Epidermal melanocyte (primary cell): ENCODE results near the gene SUPT4H1.

Source experiments
- DNase-seq: peaks from one replicate; pipeline ENCODE4 v3.0.0; 2011; ENCODE audit warnings: low spot score; ENCODE audit not compliant: insufficient read length

Gene SUPT4H1

GRCh38 chr17:58330997-58331814, 20.8 kb downstream of the SUPT4H1 start:
- no peak for DNase-seq

DNA sequence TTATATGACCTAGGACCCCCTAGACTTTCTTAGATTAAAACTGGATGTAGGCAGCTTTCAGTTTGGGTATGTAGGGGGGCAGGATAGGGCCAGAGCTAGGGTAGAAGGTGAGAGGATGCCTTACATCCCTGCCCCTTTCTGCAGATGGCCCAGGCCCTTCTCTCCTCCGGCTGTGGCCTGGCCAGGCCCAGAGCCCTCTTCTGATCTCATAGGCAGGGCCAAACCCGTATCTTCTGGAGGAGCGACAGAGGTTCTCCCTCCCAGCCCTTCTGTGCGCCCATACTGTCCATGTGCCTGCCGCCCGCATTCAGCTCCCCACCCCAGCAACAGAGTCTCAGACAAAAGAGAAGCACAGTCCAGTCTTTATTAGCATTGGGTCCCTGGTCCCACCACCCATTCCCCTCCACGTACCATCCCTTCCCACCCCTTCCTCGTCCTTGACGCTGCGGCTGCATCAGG, 21.4 kb downstream of the SUPT4H1 start:
- DNase-seq = no peak

DNA sequence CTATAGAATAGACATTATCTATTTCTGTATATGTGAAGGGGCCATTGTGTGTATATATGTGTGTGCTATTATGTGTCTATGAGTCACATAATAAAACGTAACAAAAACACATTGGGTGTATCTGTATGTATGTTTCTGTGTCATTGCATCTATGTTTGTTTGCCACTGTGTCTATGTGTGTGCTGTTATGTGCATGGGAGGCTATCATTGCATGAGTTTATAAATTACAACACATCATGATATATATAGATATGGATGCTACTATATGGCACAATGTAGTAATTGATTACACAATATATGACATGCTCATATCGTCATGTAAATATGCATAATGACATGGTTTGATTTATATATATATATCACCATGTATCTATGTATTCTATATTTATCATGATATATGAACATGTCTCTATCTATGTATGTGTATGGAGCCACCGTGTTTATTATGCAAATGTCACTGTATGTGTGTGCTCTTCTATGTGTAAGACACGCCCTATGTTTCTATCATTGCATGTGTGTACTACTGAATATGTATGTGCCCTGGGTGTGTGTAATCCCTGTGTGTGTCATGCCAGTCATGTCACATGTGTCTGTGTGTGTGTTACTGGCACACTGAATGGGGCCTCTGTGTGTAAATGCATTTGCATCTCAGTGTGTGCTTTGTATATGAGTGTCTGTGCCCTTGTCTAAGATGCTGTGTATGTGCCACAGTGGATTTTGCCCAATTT, 22.0 kb downstream of the SUPT4H1 start:
- no peak for DNase-seq

- no peak for DNase-seq
These were observed 22.8 kb downstream of the SUPT4H1 start for GRCh38 chr17:58329035-58329809.

DNA sequence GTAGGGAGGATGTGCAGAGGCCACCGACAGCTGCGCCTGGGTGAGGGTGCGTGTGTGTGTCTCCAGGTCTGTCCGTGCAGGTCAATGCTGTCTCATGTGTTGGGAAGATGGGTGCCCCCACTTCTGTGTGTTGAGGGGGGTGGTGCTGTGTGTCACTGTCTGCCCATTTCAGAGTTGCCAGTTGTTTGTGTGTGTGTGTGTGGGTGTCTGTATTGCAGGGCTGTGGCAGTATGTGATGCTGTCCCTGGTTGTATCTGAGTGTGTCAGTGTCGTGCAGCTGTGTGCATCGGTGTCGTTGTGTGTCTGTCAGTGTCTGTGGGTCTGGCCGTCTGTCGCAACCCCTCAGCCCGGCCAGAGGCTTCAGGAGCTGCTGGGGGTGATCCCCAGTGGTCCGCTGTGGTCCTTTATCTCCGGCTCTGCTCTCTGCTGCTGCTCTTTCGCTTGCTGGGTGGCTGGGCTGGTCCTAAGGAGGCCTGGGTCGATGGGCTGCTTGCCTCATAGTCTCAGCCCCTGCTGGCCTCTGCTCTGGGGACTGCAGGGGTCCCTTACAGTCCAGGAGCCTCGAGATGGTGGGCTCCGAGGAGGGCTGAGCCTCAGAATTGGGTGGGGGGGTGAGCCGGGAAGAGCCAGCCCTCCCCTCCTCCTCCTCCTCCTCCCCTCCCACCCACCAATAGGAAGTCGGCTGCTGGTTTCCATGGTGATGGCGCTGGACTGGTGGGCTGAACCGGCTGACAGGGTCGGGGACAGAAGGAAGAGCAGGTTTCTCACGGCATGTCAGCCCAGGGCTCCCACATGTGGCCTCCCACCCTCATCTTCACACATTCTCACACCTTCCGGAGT, 23.6 kb downstream of the SUPT4H1 start, which contains the start of gene TSPOAP1:
TSPOAP1 (minus strand) TSS at position 601 of the 840 bp plus-strand sequence. CDS start 875 bp downstream, outside the sequence.
- DNase-seq = no peak

DNA sequence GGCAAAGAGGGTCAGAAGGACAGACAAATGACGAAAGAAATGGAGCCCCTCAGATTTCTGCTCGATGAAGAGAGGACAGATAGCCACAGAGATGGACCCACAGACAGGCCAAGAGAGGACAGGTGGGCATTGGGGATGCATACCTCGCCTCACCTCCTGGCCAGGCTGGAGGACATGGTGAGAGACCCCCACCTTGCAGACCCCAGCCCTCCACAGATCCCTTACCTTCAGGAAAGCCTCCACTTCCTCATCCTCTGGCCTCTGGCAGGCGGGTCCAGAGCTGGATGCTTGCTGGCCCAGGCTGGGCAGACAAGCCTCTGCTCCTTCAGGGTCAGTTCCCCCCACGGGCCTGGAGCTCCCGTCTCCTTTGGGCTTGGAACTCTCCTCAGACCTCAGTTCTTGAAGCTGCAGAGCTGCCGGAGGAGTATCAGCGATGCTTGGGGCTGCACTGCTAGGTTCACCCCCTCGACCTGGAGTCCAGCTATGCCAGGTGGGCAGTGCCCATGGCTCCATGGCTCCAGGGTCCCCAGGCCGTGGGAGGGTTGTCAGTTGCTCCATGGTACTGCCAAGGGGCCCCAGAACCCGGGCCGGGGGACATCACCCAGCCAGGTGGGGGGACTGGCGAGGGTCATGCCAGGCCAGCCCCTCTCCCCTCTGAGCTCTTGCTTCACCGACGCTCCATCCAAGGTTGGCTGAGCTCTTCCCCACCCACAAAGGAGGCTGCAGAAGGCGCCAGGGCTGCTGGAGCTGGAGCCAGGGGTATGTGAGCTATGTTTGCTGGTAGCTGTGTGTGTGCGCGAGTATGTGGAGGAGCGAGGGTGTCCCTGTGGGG, 24.4 kb downstream of the SUPT4H1 start:
- no peak for DNase-seq

DNA sequence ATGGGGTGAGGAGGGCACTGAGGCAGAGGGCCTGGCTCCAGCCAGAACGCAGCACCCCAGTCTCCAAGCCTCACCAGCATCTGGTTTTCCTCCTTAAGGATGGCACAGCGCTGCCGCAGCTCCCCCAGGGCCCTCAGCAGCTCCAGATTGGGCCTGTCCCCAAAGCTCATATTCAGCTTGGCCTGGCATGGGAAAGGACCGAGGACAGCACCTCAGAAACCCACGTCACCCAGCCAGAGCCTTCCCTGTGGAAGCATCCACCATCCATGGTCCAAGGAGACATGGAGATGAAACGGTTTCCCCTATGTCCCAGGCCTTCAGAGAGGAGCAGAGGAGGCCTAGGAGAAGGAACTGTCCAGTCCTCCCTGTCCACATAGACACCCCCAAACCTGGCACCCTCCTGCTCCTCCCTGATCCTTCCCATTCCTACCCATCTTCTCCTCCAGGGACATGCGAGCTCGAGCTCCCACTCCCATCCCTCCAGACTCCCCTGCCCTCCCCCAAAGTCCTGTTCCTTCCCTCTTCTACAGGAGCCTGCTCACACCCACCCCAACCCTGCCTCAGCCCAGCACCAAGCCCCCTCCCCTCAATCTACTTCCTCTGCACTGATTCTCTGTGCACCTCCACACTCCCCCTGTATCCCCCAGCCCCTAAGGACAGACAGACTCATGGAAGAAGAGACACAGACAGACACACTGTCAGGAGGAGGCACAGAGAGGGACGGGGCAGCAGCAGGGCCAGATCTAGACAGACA, 25.2 kb downstream of the SUPT4H1 start:
- DNase-seq = no peak

GRCh38 chr17:58325976-58326468, 26.0 kb downstream of the SUPT4H1 start:
- no peak for DNase-seq

DNA sequence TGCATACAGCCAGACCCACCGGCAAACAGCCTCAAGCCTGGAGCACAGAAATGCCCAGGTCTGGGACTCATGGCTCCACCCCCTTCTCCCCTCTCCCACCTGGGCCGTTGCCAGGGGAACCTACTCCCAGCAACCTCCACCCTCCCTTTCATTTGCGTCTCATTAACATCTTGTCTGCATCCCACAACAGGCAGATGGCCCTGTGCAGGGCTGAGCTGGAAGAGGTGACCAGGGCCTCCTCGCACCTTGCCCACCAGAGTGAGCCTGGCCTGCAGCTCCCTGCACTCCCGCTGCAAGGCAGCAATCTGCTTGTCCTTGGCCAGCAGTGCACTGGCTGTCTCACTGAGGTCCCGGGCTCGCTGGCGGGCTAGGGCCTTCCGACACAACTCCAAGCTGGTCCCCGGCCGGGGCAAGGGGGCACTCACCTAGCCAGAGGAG, 26.7 kb downstream of the SUPT4H1 start:
- DNase-seq = no peak

DNA sequence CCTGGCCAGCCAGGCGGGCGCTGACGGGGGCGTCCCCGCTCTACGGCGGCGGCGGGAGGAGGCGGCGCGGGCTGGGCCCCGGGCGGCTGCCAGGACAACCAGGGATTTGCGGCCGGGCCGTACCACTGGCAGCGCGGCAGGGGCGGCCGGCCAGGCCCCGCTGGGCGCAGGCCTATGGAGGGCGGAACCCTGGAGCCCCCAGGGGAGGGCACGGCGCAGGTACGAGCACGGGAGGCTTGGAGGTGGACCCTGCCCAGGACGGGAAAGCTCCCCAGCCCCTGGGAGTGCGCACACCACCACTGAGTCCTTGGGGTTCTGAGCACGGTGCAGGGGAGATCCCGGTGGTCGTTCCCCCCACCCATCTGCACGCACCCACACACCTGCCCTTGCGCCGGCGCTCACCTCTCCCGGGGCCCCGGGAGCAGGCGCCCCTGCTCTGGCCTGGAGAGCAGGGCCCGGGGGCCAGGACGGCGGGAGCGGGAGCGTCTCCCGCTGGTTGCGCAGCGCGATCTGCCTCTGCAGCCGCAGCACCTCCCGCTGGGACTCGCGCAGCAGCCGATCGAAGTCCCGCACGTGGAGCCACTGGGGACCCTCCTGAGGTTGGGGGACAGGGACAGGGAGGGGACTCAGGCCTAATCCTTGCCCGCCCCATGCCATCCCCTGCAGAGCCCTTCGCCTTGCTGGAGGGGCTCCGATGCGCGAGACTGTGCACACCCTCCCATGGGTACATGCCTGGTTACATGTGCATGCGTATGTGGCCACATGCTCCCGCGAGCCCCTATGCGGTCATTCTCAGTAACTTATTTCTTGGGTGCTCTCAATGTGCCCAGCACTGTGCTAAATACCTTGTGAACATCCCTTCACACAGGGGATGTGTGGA, 27.4 kb downstream of the SUPT4H1 start:
- DNase-seq = peak; percentile 62

DNA sequence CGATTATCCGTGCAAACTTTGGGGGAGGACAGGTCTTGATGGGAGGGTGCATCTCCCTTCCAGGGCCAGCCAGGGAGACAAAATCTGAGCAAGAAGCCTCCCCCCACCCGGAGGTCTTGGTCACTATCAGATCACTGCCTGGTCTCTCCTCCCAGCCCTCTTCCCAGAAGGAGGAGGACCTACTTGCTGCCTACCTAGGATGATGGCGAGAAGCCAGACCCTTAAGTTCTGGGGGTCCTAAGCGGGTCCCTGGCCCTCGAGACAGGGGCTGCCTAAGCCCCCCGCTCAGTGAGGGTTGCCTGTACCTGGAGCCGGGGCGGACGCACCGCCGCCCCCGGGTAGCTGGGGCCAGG, 28.0 kb downstream of the SUPT4H1 start:
- no peak for DNase-seq

DNA sequence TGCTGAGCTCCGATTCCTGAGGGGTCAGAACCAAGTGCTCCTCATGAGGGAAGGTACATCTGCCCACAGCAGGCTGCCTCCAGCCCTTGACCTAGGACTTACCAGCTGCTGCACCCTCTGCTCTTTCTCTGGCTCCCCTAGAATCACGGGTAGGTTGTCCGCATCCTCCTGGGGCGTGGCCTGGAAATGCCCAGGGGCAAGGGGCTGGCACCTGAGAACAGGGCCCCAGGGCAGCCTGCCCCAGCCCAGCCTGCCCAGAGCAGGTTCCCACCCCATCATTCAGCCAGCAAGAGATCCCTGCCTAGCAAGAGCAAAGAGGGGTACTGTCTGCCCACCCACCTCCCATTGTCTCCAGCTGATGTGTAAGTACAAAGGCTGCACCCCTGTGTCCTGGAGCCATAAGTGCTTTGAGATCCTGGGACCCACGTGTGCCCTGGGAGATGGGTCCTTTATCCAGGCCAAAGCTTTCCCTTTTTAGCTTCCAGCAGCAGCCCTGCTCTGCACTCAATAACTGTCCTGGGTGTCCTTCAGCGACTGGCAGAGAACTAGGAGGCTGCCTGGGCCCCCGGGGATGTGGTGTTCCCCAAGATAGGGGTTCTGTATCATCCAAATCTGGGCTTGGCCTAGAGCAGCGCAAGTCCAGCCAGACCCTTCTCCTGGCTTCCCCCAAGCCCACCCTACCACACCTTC, 28.5 kb downstream of the SUPT4H1 start:
- no peak for DNase-seq

DNA sequence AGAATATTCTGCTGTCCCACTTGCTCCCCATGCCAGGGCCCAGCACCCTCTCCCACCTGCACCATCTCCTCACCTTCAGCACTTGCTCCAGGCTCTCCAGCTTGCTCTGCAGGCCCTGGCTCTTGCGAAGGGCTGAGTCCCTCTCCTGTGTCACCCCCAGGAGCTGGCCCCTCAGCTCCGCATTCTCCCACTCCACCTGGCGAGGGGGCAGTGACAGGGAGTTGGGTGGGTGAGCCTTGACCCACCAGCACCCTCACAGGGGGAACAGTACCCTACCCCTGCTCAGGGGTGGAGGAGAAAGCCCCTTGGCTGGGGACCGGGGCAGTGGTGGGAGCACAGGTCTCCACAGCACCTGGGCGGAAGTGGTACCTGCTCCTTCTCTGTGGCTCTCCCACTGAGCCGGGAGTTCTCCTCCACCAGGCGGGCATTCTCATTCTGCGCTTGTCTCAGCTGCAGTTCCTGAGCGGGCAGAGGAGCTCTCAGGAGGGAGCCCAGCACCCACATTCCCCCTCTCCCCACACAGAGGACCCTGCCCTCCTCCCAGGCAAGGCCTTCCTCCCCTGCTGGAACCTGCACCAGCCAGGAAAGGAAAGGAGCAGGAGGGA, 29.3 kb downstream of the SUPT4H1 start:
- DNase-seq = no peak

- no peak for DNase-seq
These were observed 30.2 kb downstream of the SUPT4H1 start for GRCh38 chr17:58321571-58322525.

DNA sequence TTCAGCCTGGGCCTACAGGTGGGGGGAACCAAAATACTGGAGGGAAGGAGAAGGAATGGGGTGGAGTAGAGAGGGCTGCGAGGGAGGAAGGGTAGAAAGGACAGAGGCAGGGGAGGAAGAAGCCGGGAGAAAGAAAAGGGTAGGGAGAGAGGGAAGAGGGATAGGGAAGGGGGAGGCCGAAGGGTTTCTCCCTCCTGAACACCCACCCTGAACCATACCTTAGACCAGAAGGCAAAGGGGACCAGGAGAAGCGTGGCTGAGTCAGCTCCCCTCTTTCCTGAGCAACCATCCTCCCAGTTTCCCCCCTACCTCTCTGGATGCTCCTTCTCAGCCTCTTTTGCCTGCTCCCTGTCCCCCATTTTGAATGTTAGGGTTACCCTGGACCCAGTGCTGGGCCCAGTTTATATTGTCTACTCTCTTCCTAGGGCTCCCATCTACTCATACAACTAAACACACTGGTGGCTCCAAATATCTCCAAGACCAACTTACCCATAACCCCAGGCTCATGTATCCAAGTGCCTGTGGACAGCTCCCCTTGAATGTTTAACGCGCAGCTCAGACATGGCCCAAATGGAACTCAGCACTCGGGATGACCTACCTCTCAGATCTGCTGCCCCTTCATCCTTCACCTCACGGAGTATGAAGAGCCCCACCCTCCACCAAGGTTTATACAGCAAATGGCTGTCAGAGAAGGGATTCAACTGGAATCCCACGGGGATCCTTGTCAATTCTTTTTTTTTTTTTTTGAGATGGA, 31.3 kb downstream of the SUPT4H1 start:
- no peak for DNase-seq
